B cell (primary cell): Measurements from ENCODE around the gene EP400. TPM values are rescaled to one million over a fixed set of nuclear protein-coding genes. Genes with fewer than 3 reads are reported as not detected.

Source experiments
- ATAC-seq: fragments of 200-7000 bp; cut with Tn5 transposase; one replicate; pipeline ENCODE4 v1.10.0; 2021; ENCODE audit warnings: low read depth, mild to moderate bottlenecking, moderate number of reproducible peaks, moderate library complexity
- CTCF ChIA-PET: fragments of 350-600 bp; sonication (Branson Sonifier 250); formaldehyde crosslinking; loops from one replicate; lab custom pipeline; 2021; ENCODE audit warnings: antibody characterized with exemption, inconsistent platforms; lab: Charles Lee
- POLR2A ChIA-PET: fragments of 350-600 bp; sonication (Branson Sonifier 250); formaldehyde crosslinking; loops from one replicate; lab custom pipeline; 2021; ENCODE audit warnings: antibody characterized with exemption; lab: Charles Lee
- DNase-seq: peaks from one replicate; pipeline ENCODE4 v3.0.0; 2013
- H2AFZ ChIP-seq: 2 replicates; pipeline ENCODE4 v1.6.1; 2012; ENCODE audit warnings: mild to moderate bottlenecking, low read depth, low read length; ENCODE audit not compliant: insufficient read depth, poor library complexity, severe bottlenecking
- H3K27ac ChIP-seq, 2 donors: 1 replicate in 1 of 2; 2 replicates in 1 of 2; pipeline ENCODE4 v1.5.1; 2012 to 2013; ENCODE audit warnings: low read length in 2 of 2, mild to moderate bottlenecking in 2 of 2, moderate library complexity in 1 of 2
- H3K27me3 ChIP-seq, 4 experiments: fragments of 200-600 bp in 1 of 4; sonication (generic) in 1 of 4; replicated peaks in 1 of 4; 1 replicate in 2 of 4; 2 replicates in 2 of 4; pipeline versions ENCODE4 v1.6.1 to v1.7.0; 2013 to 2016; ENCODE audit warnings: low read length in 3 of 4, mild to moderate bottlenecking in 2 of 4, mixed read lengths in 1 of 4, moderate library complexity in 1 of 4; ENCODE audit not compliant: insufficient read depth in 4 of 4, control insufficient read depth in 3 of 4; ENCODE audit errors: control extremely low read depth in 1 of 4
- H3K36me3 ChIP-seq, 2 experiments: replicated peaks in 1 of 2; 1 replicate in 1 of 2; 2 replicates in 1 of 2; pipeline versions ENCODE4 v1.6.1 to v1.7.1; 2013; ENCODE audit warnings: low read length in 1 of 2; ENCODE audit not compliant: insufficient read depth in 2 of 2, control insufficient read depth in 1 of 2; ENCODE audit errors: control extremely low read depth in 1 of 2, extremely low read depth in 1 of 2
- H3K4me1 ChIP-seq, 2 donors: fragments of 200-600 bp in 1 of 2; sonication (generic) in 1 of 2; 1 replicate in 1 of 2; 2 replicates in 1 of 2; pipeline versions ENCODE4 v1.5.1 to v1.6.1; 2013 to 2017; ENCODE audit warnings: low read length in 2 of 2; ENCODE audit not compliant: control insufficient read depth in 2 of 2, insufficient read depth in 2 of 2
- H3K4me2 ChIP-seq: replicated peaks from 2 replicates; pipeline ENCODE3; 2012; ENCODE audit warnings: mild to moderate bottlenecking, low read depth, low read length; ENCODE audit not compliant: poor library complexity, severe bottlenecking
- H3K4me3 ChIP-seq, 5 experiments: fragments of 200-600 bp in 1 of 5; sonication (generic) in 1 of 5; 1 replicate in 3 of 5; 2 replicates in 2 of 5; pipeline versions ENCODE4 v1.5.1 to v1.7.0; 2011 to 2016; ENCODE audit warnings: low read length in 4 of 5, mild to moderate bottlenecking in 4 of 5, low read depth in 2 of 5, control low read depth in 1 of 5, moderate library complexity in 1 of 5; ENCODE audit not compliant: insufficient read depth in 1 of 5; ENCODE audit errors: control extremely low read depth in 1 of 5, extremely low read depth in 1 of 5
- H3K79me2 ChIP-seq: fragments of 200-600 bp; sonication (generic); one replicate; pipeline ENCODE4 v1.6.0; 2016; ENCODE audit warnings: low read length; ENCODE audit not compliant: control insufficient read depth, insufficient read depth
- H3K9ac ChIP-seq: fragments of 200-600 bp; sonication (generic); 2 replicates; pipeline ENCODE4 v1.6.1; 2017; ENCODE audit warnings: mild to moderate bottlenecking, low read length, moderate library complexity
- H3K9me3 ChIP-seq, 3 donors: one replicate each; pipeline versions ENCODE4 v1.6.1 to v1.7.1; 2013; ENCODE audit warnings: low read length in 2 of 3; ENCODE audit not compliant: control insufficient read depth in 2 of 3, insufficient read depth in 1 of 3; ENCODE audit errors: control extremely low read depth in 1 of 3
- H4K20me1 ChIP-seq: 2 replicates; pipeline ENCODE4 v1.6.0; 2012; ENCODE audit warnings: mild to moderate bottlenecking, low read length; ENCODE audit not compliant: insufficient read depth, control insufficient read depth, poor library complexity, severe bottlenecking
- H3K27ac Mint-ChIP-seq: one replicate; pipeline ENCODE4 v1.8.0; 2021; ENCODE audit warnings: mixed read lengths
- H3K27me3 Mint-ChIP-seq: one replicate; pipeline ENCODE4 v1.8.0; 2021; ENCODE audit warnings: mixed read lengths
- H3K4me1 Mint-ChIP-seq: one replicate; pipeline ENCODE4 v1.8.0; 2021; ENCODE audit warnings: mixed read lengths
- H3K4me3 Mint-ChIP-seq: one replicate; pipeline ENCODE4 v1.8.0; 2021; ENCODE audit warnings: mixed read lengths
- H3K9me3 Mint-ChIP-seq: one replicate; pipeline ENCODE4 v1.8.0; 2022; ENCODE audit warnings: mixed read lengths; ENCODE audit not compliant: insufficient read depth
- CTCF ChIP-seq: fragments of 200-600 bp; IDR thresholded peaks from one replicate; pipeline ENCODE4 v1.8.0; 2022; ENCODE audit warnings: antibody characterized with exemption, mild to moderate bottlenecking
- EZH2 ChIP-seq: IDR thresholded peaks from 2 replicates; pipeline ENCODE4 v1.6.1; 2012; ENCODE audit warnings: borderline replicate concordance, low read depth, mild to moderate bottlenecking, moderate library complexity, low read length; ENCODE audit not compliant: insufficient read depth, poor library complexity, severe bottlenecking
- WGBS: methylation state at CpG from one replicate; pipeline ENCODE4 v1.1.5; 2013; ENCODE audit warnings: missing lambda C conversion rate; ENCODE audit not compliant: insufficient coverage; 5-methylcytosine and 5-hydroxymethylcytosine counted together
- intact Hi-C: fragments of 100-400 bp; cut with micrococcal nuclease; formaldehyde crosslinking; loops from one replicate; pipeline ENCODE4 v1.10.0; 2022
- polyA plus RNA-seq: library from polyadenylated mRNA; depleted of rRNA; stranded (reverse); fragments of >200 nt; gene quantifications from 2 replicates; pipeline ENCODE4 v1.2.3, GENCODE V29; 2012
- total RNA-seq, 2 donors: library from RNA; stranded (reverse); fragments of 120-200 nt in 1 of 2; gene quantifications; 1 replicate in 1 of 2; 2 replicates in 1 of 2; pipeline versions ENCODE4 v1.2.3 to v1.2.4, GENCODE V29; 2013 to 2022

Gene EP400
- total and polyA plus RNA-seq, 2 donors (not counting 1 experiment from before 2014, with no cell fraction given): 17.3 to 82.2 TPM

- ChIA-PET CTCF (interaction anchor here (0.8 kb wide), 1 partner anchor 9 kb away, joined by 3 read pairs; no protein-coding TSS in a partner anchor), POLR2A (no interaction called here)
- Histone ChIP-seq H3K4me1 (no peaks in the 10 kb centered on the region), H3K9ac (no peak overlapping the region), H3K27ac (no peak overlapping the region), H2AFZ (no peak overlapping the region), H4K20me1 (peaks cover 32% of the 10 kb centered on the region), H3K79me2 (no peaks in the 10 kb centered on the region), H3K4me3 (no peak overlapping the region), H3K9me3 (no peaks in the 10 kb centered on the region), H3K36me3 (peaks cover 0 to 67% of the 10 kb centered on the region in 2 experiments), H3K27me3 (no peaks in the 10 kb centered on the region), H3K4me2 (no peak overlapping the region)
- intact Hi-C loops: no loop called here
- 100% methylated on average over 6 of the region's 8 CpGs for WGBS
- ATAC-seq: no peak
- Mint-ChIP-seq H3K4me3 (no peak overlapping the region), H3K9me3 (no peaks in the 10 kb centered on the region), H3K27ac (no peak overlapping the region), H3K27me3 (no peaks in the 10 kb centered on the region), H3K4me1 (no peaks in the 10 kb centered on the region)
- TF ChIP-seq CTCF (no peak), EZH2 (no peak)
- DNase-seq: no peak
Observed at GRCh38 chr12:131913666-131914065, 36.1 kb upstream of the EP400 start.

- no peaks in the 10 kb centered on the region for H3K79me2 ChIP-seq
- no peak for DNase-seq
- Mint-ChIP-seq H3K4me3 (no peak overlapping the region), H3K9me3 (no peaks in the 10 kb centered on the region), H3K27me3 (no peaks in the 10 kb centered on the region), H3K4me1 (no peaks in the 10 kb centered on the region), H3K27ac (no peak overlapping the region)
- H3K36me3 ChIP-seq: peaks cover 0 to 64% of the 10 kb centered on the region in 2 experiments
- TF ChIP-seq EZH2: no peak
- no peak for TF ChIP-seq CTCF
- no peak overlapping the region for H3K27ac ChIP-seq
- WGBS: 93% methylated on average over 10 of the region's 14 CpGs
- H2AFZ ChIP-seq: no peak overlapping the region
- H4K20me1 ChIP-seq: peaks cover 26% of the 10 kb centered on the region
- H3K4me1 ChIP-seq: no peaks in the 10 kb centered on the region
- POLR2A ChIA-PET: no interaction called here
- H3K27me3 ChIP-seq: no peaks in the 10 kb centered on the region
- H3K4me3 ChIP-seq: no peak overlapping the region
- H3K4me2 ChIP-seq: no peak overlapping the region
- no peaks in the 10 kb centered on the region for H3K9me3 ChIP-seq
- no peak for ATAC-seq
- intact Hi-C loops: no loop called here
- CTCF ChIA-PET: no interaction called here
- no peak overlapping the region for H3K9ac ChIP-seq
Observed at GRCh38 chr12:131914179-131914702, 35.5 kb upstream of the EP400 start.
